HG03558 (cell line): ENCODE measurements around the gene SLC26A2.

ENCODE experiments used
- ATAC-seq: cut with Tn5 transposase; IDR thresholded peaks from one replicate; pipeline ENCODE4 v1.9.1; 2021; ENCODE audit warnings: moderate number of reproducible peaks; ENCODE audit not compliant: unreplicated experiment; ENCODE audit errors: extremely low read depth

The SLC26A2 gene

GRCh38 chr5:149960272-149961185 lies at the start of gene SLC26A2:
TSS of gene SLC26A2 (plus strand) at chr5:149960758. CDS start at chr5:149977653, 16,895 bp downstream.
- ATAC-seq: peak; percentile 97

- ATAC-seq: no peak
Observed at GRCh38 chr5:149911031-149911430, 49.5 kb upstream of the SLC26A2 start.

- no peak for ATAC-seq
Observed at GRCh38 chr5:149912226-149912871, 48.2 kb upstream of the SLC26A2 start.

GRCh38 chr5:149913436-149914419 lies 46.8 kb upstream of the SLC26A2 start:
- no peak for ATAC-seq

- no peak for ATAC-seq
Observed at GRCh38 chr5:149915392-149916260, 44.9 kb upstream of the SLC26A2 start.

- ATAC-seq: no peak
Observed at GRCh38 chr5:149916334-149917072, 44.1 kb upstream of the SLC26A2 start.

GRCh38 chr5:149917073-149917676 lies 43.4 kb upstream of the SLC26A2 start:
- no peak for ATAC-seq

- no peak for ATAC-seq
Observed at GRCh38 chr5:149921597-149921996, 39.0 kb upstream of the SLC26A2 start.

- ATAC-seq: no peak
Observed at GRCh38 chr5:149922950-149923349, 37.6 kb upstream of the SLC26A2 start.

GRCh38 chr5:149924486-149924885 lies 36.1 kb upstream of the SLC26A2 start:
- no peak for ATAC-seq

- ATAC-seq: no peak
Observed at GRCh38 chr5:149930043-149930748, 30.4 kb upstream of the SLC26A2 start.

- ATAC-seq: no peak
Observed at GRCh38 chr5:149930749-149931574, 29.6 kb upstream of the SLC26A2 start.

- ATAC-seq: no peak
Observed at GRCh38 chr5:149931992-149932436, 28.5 kb upstream of the SLC26A2 start.

GRCh38 chr5:149932445-149933350 lies 27.9 kb upstream of the SLC26A2 start:
- no peak for ATAC-seq

GRCh38 chr5:149935431-149935901 lies 25.1 kb upstream of the SLC26A2 start:
- no peak for ATAC-seq
